Keratinocyte (primary cell): ENCODE results near the gene GJC1. TPM values are rescaled to one million over a fixed set of nuclear protein-coding genes. Genes with fewer than 3 reads are reported as not detected.

ENCODE experiments used
- DNase-seq: peaks from one replicate; pipeline ENCODE4 v3.0.0-alpha.2; 2011; ENCODE audit warnings: low read depth, missing footprints, low spot score
- FAIRE-seq: peaks from 2 replicates; lab custom pipeline; 2011; peaks lifted over from hg19 to GRCh38; lab: Jason Lieb, UNC
- H2AFZ ChIP-seq: 2 replicates; pipeline ENCODE4 v1.6.0; 2012; ENCODE audit warnings: low read length, control low read depth, inconsistent platforms; ENCODE audit not compliant: control insufficient read depth
- H3K27ac ChIP-seq: 2 replicates; pipeline ENCODE4 v1.5.1; 2011; ENCODE audit warnings: low read length; ENCODE audit not compliant: control insufficient read depth, insufficient read depth
- H3K27me3 ChIP-seq: 3 replicates; pipeline ENCODE4 v1.6.0; 2011; ENCODE audit warnings: low read length; ENCODE audit not compliant: control insufficient read depth, insufficient read depth; ENCODE audit errors: extremely low read depth
- H3K36me3 ChIP-seq, 2 experiments: 2 replicates in 1 of 2; 3 replicates in 1 of 2; pipeline ENCODE4 v1.5.1; 2011; ENCODE audit warnings: low read length in 2 of 2, mild to moderate bottlenecking in 1 of 2; ENCODE audit not compliant: control insufficient read depth in 2 of 2, insufficient read depth in 2 of 2; ENCODE audit errors: extremely low read depth in 1 of 2
- H3K4me1 ChIP-seq: 3 replicates; pipeline ENCODE4 v1.5.1; 2011; ENCODE audit warnings: low read length; ENCODE audit not compliant: control insufficient read depth, insufficient read depth; ENCODE audit errors: extremely low read depth
- H3K4me2 ChIP-seq: 3 replicates; pipeline ENCODE4 v1.6.0; 2011; ENCODE audit warnings: low read depth, low read length; ENCODE audit not compliant: control insufficient read depth, insufficient read depth; ENCODE audit errors: extremely low read depth
- H3K4me3 ChIP-seq, 3 experiments: fragments of 200-600 bp in 1 of 3; sonication (generic) in 1 of 3; 2 replicates in 2 of 3; 3 replicates in 1 of 3; pipeline ENCODE4 v1.5.1; 2011 to 2016; ENCODE audit warnings: low read length in 3 of 3, mild to moderate bottlenecking in 3 of 3, control low read depth in 2 of 3, inconsistent platforms in 1 of 3, low read depth in 1 of 3, mixed read lengths in 1 of 3, mixed run types in 1 of 3, moderate library complexity in 1 of 3; ENCODE audit not compliant: control insufficient read depth in 2 of 3, insufficient read depth in 2 of 3; ENCODE audit errors: extremely low read depth in 1 of 3
- H3K79me2 ChIP-seq: 2 replicates; pipeline ENCODE4 v1.6.0; 2012; ENCODE audit warnings: low read length; ENCODE audit not compliant: control insufficient read depth, insufficient read depth
- H3K9ac ChIP-seq: 3 replicates; pipeline ENCODE4 v1.6.0; 2011; ENCODE audit warnings: low read length; ENCODE audit not compliant: control insufficient read depth, insufficient read depth; ENCODE audit errors: extremely low read depth
- H3K9me1 ChIP-seq: 3 replicates; pipeline ENCODE4 v1.6.0; 2011; ENCODE audit warnings: low read length; ENCODE audit not compliant: control insufficient read depth, insufficient read depth; ENCODE audit errors: extremely low read depth
- H3K9me3 ChIP-seq: 2 replicates; pipeline ENCODE4 v1.5.1; 2012; ENCODE audit warnings: low read depth, low read length; ENCODE audit not compliant: control insufficient read depth
- H4K20me1 ChIP-seq: 3 replicates; pipeline ENCODE4 v1.6.0; 2011; ENCODE audit warnings: low read length; ENCODE audit not compliant: control insufficient read depth, insufficient read depth; ENCODE audit errors: extremely low read depth
- EZH2 ChIP-seq: IDR thresholded peaks from one replicate; pipeline ENCODE4 v1.6.1; 2012; ENCODE audit warnings: inconsistent platforms, mild to moderate bottlenecking, low read length, moderate library complexity
- dilution Hi-C: fragments of 300-500 bp; cut with MboI; formaldehyde crosslinking; loops from one replicate; pipeline ENCODE4 v1.7.0; 2020; ENCODE audit warnings: low sequenced_read_pairs; ENCODE audit not compliant: extremely low pct_ligation_motif_present
- polyA plus RNA-seq, 5 experiments: library from polyadenylated mRNA; depleted of rRNA in 3 of 5; stranded (reverse) in 3 of 5; stranded (forward) in 1 of 5; unstranded in 1 of 5; fragments of >200 nt; gene quantifications; 1 replicate in 1 of 5; 2 replicates in 3 of 5; 3 replicates in 1 of 5; pipeline versions ENCODE4 v1.2.1 to v1.2.3, GENCODE V29; 2011 to 2012; ENCODE audit warnings: missing spikeins in 2 of 5, low read depth in 1 of 5, low replicate concordance in 1 of 5
- TF ChIP-seq, protein P1 (sequence below), 3 experiments: IDR thresholded peaks in 1 of 3; conservative IDR thresholded peaks in 1 of 3; optimal IDR thresholded peaks in 1 of 3; 2 replicates in 2 of 3; 3 replicates in 1 of 3; pipeline versions ENCODE3 to v1.5.1; 2011; ENCODE audit warnings: low read length in 3 of 3, mild to moderate bottlenecking in 3 of 3, moderate library complexity in 2 of 3, control low read depth in 1 of 3, inconsistent platforms in 1 of 3; ENCODE audit not compliant: insufficient read depth in 2 of 3; ENCODE audit errors: extremely low read depth in 1 of 3

The GJC1 gene
- polyA plus RNA-seq, 1 donor (not counting 4 experiments of a cell fraction or from before 2014, with no cell fraction given), result 11.1 TPM

DNA sequence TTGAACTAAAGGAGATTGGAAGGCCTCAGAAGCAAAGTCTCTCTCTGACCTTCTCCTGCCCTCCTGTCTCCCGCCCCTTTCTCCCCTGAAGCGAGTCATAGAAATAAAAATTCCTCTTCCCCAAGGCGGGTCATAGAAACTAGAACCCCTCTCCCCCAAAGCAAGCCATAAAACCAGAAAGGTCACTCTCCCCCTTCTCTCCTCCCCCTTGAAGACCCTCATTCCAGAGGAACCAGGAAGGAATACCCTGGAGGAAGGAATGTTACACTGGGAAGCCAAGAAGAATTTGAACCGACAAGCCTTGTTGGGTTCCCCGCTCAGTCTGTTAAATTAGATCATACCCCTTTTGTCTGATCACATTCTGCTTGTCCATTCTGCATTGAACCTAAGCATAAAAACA is 2.7 kb upstream of the GJC1 start:
- H3K9me3 ChIP-seq, result no peaks in the 10 kb centered on the region
- H3K27ac ChIP-seq, result no peak overlapping the region
- no peak overlapping the region for H2AFZ ChIP-seq
- H3K4me2 ChIP-seq, result no peak overlapping the region
- no peaks in the 10 kb centered on the region for H3K9me1 ChIP-seq
- FAIRE-seq (no peak), DNase-seq (no peak)
- no peak overlapping the region for H3K9ac ChIP-seq
- H3K27me3 ChIP-seq, result no peaks in the 10 kb centered on the region
- H3K36me3 ChIP-seq, result no peaks in the 10 kb centered on the region
- H4K20me1 ChIP-seq, result no peaks in the 10 kb centered on the region
- peaks cover 12% of the 10 kb centered on the region for H3K4me1 ChIP-seq
- TF ChIP-seq, protein P1, sequence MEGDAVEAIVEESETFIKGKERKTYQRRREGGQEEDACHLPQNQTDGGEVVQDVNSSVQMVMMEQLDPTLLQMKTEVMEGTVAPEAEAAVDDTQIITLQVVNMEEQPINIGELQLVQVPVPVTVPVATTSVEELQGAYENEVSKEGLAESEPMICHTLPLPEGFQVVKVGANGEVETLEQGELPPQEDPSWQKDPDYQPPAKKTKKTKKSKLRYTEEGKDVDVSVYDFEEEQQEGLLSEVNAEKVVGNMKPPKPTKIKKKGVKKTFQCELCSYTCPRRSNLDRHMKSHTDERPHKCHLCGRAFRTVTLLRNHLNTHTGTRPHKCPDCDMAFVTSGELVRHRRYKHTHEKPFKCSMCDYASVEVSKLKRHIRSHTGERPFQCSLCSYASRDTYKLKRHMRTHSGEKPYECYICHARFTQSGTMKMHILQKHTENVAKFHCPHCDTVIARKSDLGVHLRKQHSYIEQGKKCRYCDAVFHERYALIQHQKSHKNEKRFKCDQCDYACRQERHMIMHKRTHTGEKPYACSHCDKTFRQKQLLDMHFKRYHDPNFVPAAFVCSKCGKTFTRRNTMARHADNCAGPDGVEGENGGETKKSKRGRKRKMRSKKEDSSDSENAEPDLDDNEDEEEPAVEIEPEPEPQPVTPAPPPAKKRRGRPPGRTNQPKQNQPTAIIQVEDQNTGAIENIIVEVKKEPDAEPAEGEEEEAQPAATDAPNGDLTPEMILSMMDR (optimal IDR thresholded peaks at IDR 0.05 in 1 of 3, IDR thresholded peaks at IDR 0.05 in 1 of 3, conservative IDR thresholded peaks at IDR 0.05 in 1 of 3; ENCODE audit: extremely low read depth in 1 of 3, insufficient read depth in 2 of 3, low read length in 3 of 3), result no peak
- no peak for TF ChIP-seq EZH2
- dilution Hi-C loops, result no loop called here
- H3K4me3 ChIP-seq, result no peak overlapping the region
- H3K79me2 ChIP-seq, result peaks cover 19% of the 10 kb centered on the region

DNA sequence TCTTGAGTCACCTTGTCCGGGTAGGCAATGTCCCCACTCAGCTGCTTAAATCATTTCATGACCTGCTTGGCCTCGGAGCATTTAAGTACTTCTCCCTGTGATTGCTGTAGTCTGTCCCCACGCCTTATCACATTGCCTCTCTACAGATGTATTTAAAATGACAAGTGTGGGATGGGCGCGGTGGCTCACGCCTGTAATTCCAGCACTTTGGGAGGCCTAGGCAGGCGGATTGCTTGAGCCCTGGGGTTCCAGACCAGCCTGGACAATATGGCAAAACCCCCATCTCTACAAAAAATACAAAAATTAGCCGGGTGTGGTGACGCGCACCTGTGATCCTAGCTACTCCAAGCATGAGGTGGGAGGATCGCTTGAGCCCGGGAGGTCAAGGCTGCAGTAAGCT is 1.3 kb upstream of the GJC1 start:
- Histone ChIP-seq H2AFZ (no peak overlapping the region), H3K36me3 (no peaks in the 10 kb centered on the region), H3K4me2 (no peak overlapping the region), H3K79me2 (peaks cover 33% of the 10 kb centered on the region), H3K9me1 (no peaks in the 10 kb centered on the region), H3K9ac (no peak overlapping the region), H3K4me1 (peaks cover 17% of the 10 kb centered on the region), H3K4me3 (no peak overlapping the region), H3K27ac (no peak overlapping the region), H3K27me3 (no peaks in the 10 kb centered on the region), H3K9me3 (no peaks in the 10 kb centered on the region), H4K20me1 (no peaks in the 10 kb centered on the region)
- dilution Hi-C loops, result no loop called here
- DNase-seq (no peak), FAIRE-seq (no peak)
- TF ChIP-seq, protein P1 (optimal IDR thresholded peaks at IDR 0.05 in 1 of 3, IDR thresholded peaks at IDR 0.05 in 1 of 3, conservative IDR thresholded peaks at IDR 0.05 in 1 of 3; ENCODE audit: extremely low read depth in 1 of 3, insufficient read depth in 2 of 3, low read length in 3 of 3), result no peak
- TF ChIP-seq EZH2, result no peak
